GM12878 (cell line): ENCODE measurements around the gene ANO1. TPM values are rescaled to one million over a fixed set of nuclear protein-coding genes. Genes with fewer than 3 reads are reported as not detected.

ENCODE experiments used
- ATAC-seq: fragments of 200-7000 bp; cut with Tn5 transposase; 3 replicates; pipeline ENCODE4 v1.9.1; 2020; ENCODE audit warnings: mild to moderate bottlenecking, moderate library complexity
- BruUV-seq: library from RNA; stranded (reverse); fragments of 400-500 nt; replicated peaks from 2 replicates; lab custom pipeline; 2021; lab: Mats Ljungman, UMichigan
- CTCF ChIA-PET: fragments of 300-600 bp; sonication (Branson Sonifier 250); formaldehyde crosslinking; extraction: SDS; loops from one replicate; lab custom pipeline; 2021; ENCODE audit warnings: inconsistent platforms; lab: Yijun Ruan, JAX
- POLR2A ChIA-PET: fragments of 350-600 bp; formaldehyde crosslinking; extraction: SDS; loops from one replicate; lab custom pipeline; 2021; ENCODE audit warnings: inconsistent platforms; lab: Charles Lee
- RAD21 ChIA-PET: fragments of 300-600 bp; sonication (Branson Sonifier 250); formaldehyde crosslinking; loops from one replicate; lab custom pipeline; 2023; ENCODE audit warnings: antibody characterized with exemption; ENCODE audit not compliant: unreplicated experiment; lab: Charles Lee
- SMC1A ChIA-PET: fragments of 300-600 bp; sonication (Branson Sonifier 250); formaldehyde crosslinking; loops from one replicate; lab custom pipeline; 2023; ENCODE audit not compliant: unreplicated experiment, uncharacterized antibody; lab: Charles Lee
- DNase-seq: peaks from one replicate; pipeline ENCODE4 v3.0.0-alpha.2; 2011; ENCODE audit warnings: low read depth, low spot score
- FAIRE-seq: peaks from 3 replicates; lab custom pipeline; 2011; peaks lifted over from hg19 to GRCh38; lab: Jason Lieb, UNC
- H2AFZ ChIP-seq: 2 replicates; pipeline ENCODE4 v1.6.0; 2011; ENCODE audit warnings: low read depth, low read length, control low read depth; ENCODE audit not compliant: control insufficient read depth
- H3K27ac ChIP-seq: 2 replicates; pipeline ENCODE4 v1.5.1; 2011; ENCODE audit warnings: control low read depth; ENCODE audit not compliant: control insufficient read depth, insufficient read depth
- H3K27me3 ChIP-seq, 2 experiments: replicated peaks in 1 of 2; 2 replicates each; pipeline versions ENCODE4 v1.6.0 to v1.6.1; 2011; ENCODE audit warnings: low read length in 1 of 2; ENCODE audit not compliant: control insufficient read depth in 2 of 2, insufficient read depth in 2 of 2
- H3K36me3 ChIP-seq, 2 experiments: 2 replicates each; pipeline ENCODE4 v1.5.1; 2011; ENCODE audit warnings: low read length in 1 of 2; ENCODE audit not compliant: control insufficient read depth in 2 of 2, insufficient read depth in 2 of 2
- H3K4me1 ChIP-seq: 2 replicates; pipeline ENCODE4 v1.6.1; 2011; ENCODE audit warnings: mild to moderate bottlenecking, low read length, moderate library complexity, mixed read lengths; ENCODE audit not compliant: control insufficient read depth, insufficient read depth
- H3K4me2 ChIP-seq: 2 replicates; pipeline ENCODE4 v1.6.0; 2011; ENCODE audit warnings: control low read depth; ENCODE audit not compliant: control insufficient read depth, insufficient read depth
- H3K4me3 ChIP-seq: fragments of 200-600 bp; sonication (generic); 2 replicates; pipeline ENCODE4 v1.5.1; 2016
- H3K79me2 ChIP-seq: 2 replicates; pipeline ENCODE4 v1.6.0; 2011; ENCODE audit warnings: low read length; ENCODE audit not compliant: control insufficient read depth, insufficient read depth
- H3K9ac ChIP-seq: 2 replicates; pipeline ENCODE4 v1.8.0; 2011; ENCODE audit warnings: low read length, control low read depth, mixed read lengths; ENCODE audit not compliant: control insufficient read depth, insufficient read depth
- H3K9me3 ChIP-seq: replicated peaks from 3 replicates; pipeline ENCODE4 v1.5.1; 2011; ENCODE audit warnings: mild to moderate bottlenecking, low read length; ENCODE audit not compliant: control insufficient read depth, insufficient read depth
- H4K20me1 ChIP-seq: 2 replicates; pipeline ENCODE4 v1.6.0; 2011; ENCODE audit not compliant: control insufficient read depth, insufficient read depth
- ASH2L ChIP-seq: fragments of 300-600, 200-600 bp; sonication (generic); IDR thresholded peaks from 2 replicates; pipeline ENCODE4 v1.6.1; 2017; ENCODE audit warnings: low read depth, mild to moderate bottlenecking, borderline replicate concordance
- BCLAF1 ChIP-seq: fragments of 450-650 bp; IDR thresholded peaks from 2 replicates; pipeline ENCODE4 v1.6.1; 2017; ENCODE audit warnings: antibody characterized with exemption, mild to moderate bottlenecking, moderate library complexity
- BRCA1 ChIP-seq: IDR thresholded peaks from 2 replicates; pipeline ENCODE4 v1.6.1; 2011; ENCODE audit warnings: low read depth, low read length, improper control_type of control experiment
- GABPA ChIP-seq: IDR thresholded peaks from 2 replicates; pipeline ENCODE4 v1.6.1; 2014; ENCODE audit warnings: antibody characterized with exemption, low read depth, mild to moderate bottlenecking, inconsistent platforms
- MEF2A ChIP-seq: IDR thresholded peaks from 2 replicates; pipeline ENCODE4 v1.6.1; 2011; ENCODE audit warnings: low read depth, mild to moderate bottlenecking, low read length, moderate library complexity; ENCODE audit not compliant: insufficient read depth
- MYB ChIP-seq: fragments of 150-350 bp; IDR thresholded peaks from 2 replicates; pipeline ENCODE4 v1.6.1; 2014; ENCODE audit warnings: mild to moderate bottlenecking, low read depth, low read length, borderline replicate concordance
- PAX8 ChIP-seq: fragments of 450-650 bp; IDR thresholded peaks from 2 replicates; pipeline ENCODE4 v1.6.1; 2017; ENCODE audit warnings: mild to moderate bottlenecking, moderate library complexity
- RUNX3 ChIP-seq: IDR thresholded peaks from 2 replicates; pipeline ENCODE4 v1.6.1; 2012; ENCODE audit warnings: low read length, inconsistent platforms
- SREBF2 ChIP-seq: IDR thresholded peaks from 2 replicates; pipeline ENCODE4 v1.6.1; 2012; ENCODE audit warnings: mild to moderate bottlenecking, low read length
- STAT3 ChIP-seq: IDR thresholded peaks from 2 replicates; pipeline ENCODE4 v1.6.1; 2011; ENCODE audit warnings: low read depth, low read length, improper control_type of control experiment
- SUPT20H ChIP-seq: IDR thresholded peaks from 2 replicates; pipeline ENCODE4 v1.6.1; 2011; ENCODE audit warnings: low read depth, mild to moderate bottlenecking, low read length, moderate library complexity, borderline replicate concordance; ENCODE audit not compliant: control insufficient read depth
- USF2 ChIP-seq: IDR thresholded peaks from 2 replicates; pipeline ENCODE4 v1.6.1; 2011; ENCODE audit warnings: low read depth, low read length, improper control_type of control experiment, borderline replicate concordance
- ZNF622 ChIP-seq: fragments of 450-650 bp; IDR thresholded peaks from 2 replicates; pipeline ENCODE4 v1.6.1; 2017; ENCODE audit warnings: mild to moderate bottlenecking, inconsistent platforms
- WGBS: methylation state at CpG from one replicate; pipeline ENCODE4 v1.1.6; 2016; ENCODE audit warnings: low lambda C conversion rate; ENCODE audit not compliant: insufficient replicate concordance, insufficient coverage; ENCODE audit errors: missing lambda C conversion rate; 5-methylcytosine and 5-hydroxymethylcytosine counted together
- in situ Hi-C: fragments of 300-500 bp; cut with MboI; formaldehyde crosslinking; loops from 9 replicates; pipeline ENCODE4 v1.14.3; 2018; ENCODE audit warnings: mixed read lengths
- intact Hi-C: fragments of 100-400 bp; cut with micrococcal nuclease; formaldehyde crosslinking; loops from one replicate; pipeline ENCODE4 v1.14.2; 2022; ENCODE audit not compliant: unreplicated experiment
- polyA plus RNA-seq, 11 experiments: library from polyadenylated mRNA; depleted of rRNA in 4 of 11; unstranded in 6 of 11; stranded (reverse) in 5 of 11; fragments of >200 nt; fragmentation: Nextera tagmentation in 4 of 11; fragmentation: Illumina TruSeq in 1 of 11; extraction: Ambion mirVana in 4 of 11; extraction: Trizol in 1 of 11; gene quantifications; 1 replicate in 1 of 11; 2 replicates in 10 of 11; pipeline versions ENCODE4 v1.2.1 to v1.2.3, GENCODE V29; 2011 to 2016; ENCODE audit warnings: inconsistent platforms in 2 of 11, missing spikeins in 2 of 11, low read depth in 1 of 11
- total RNA-seq, 4 experiments: library from RNA; depleted of rRNA in 3 of 4; stranded (reverse); fragments of >200 nt in 3 of 4; fragmentation: Illumina TruSeq in 1 of 4; extraction: Trizol in 1 of 4; gene quantifications; 2 replicates each; pipeline versions ENCODE4 v1.2.1 to v1.2.3, GENCODE V29; 2013 to 2021

The ANO1 gene
- total and polyA plus RNA-seq, 10 of the 15 experiments (the other 5 are each of a cell fraction or from before 2014, with no cell fraction given) = 0.01 to 0.38 (median 0.06) TPM; not detected in 7

GRCh38 chr11:70147668-70148067 is 69.6 kb downstream of the ANO1 start:
- DNase-seq = no peak
- ChIA-PET SMC1A (no interaction called here), POLR2A (no interaction called here), RAD21 (no interaction called here), CTCF (no interaction called here)
- Histone ChIP-seq H3K27ac (no peak overlapping the region), H3K27me3 (peaks cover 1 to 3% of the 10 kb centered on the region in 2 experiments), H3K4me3 (no peak overlapping the region), H3K9ac (no peak overlapping the region), H3K9me3 (no peaks in the 10 kb centered on the region), H3K4me2 (no peak overlapping the region), H3K36me3 (no peaks in the 10 kb centered on the region), H3K4me1 (no peaks in the 10 kb centered on the region), H2AFZ (no peak overlapping the region), H4K20me1 (no peaks in the 10 kb centered on the region), H3K79me2 (no peaks in the 10 kb centered on the region)
- intact Hi-C loops = no loop called here
- TF ChIP-seq MEF2A (no peak), ZNF622 (no peak), SREBF2 (no peak)
- no peak for FAIRE-seq
- no peak for ATAC-seq
- in situ Hi-C loops = no loop called here
- no TSS peak for BruUV-seq
- WGBS = 30% methylated on average over 13 of the region's 13 CpGs

- Histone ChIP-seq H3K4me2 (no peak overlapping the region), H3K27ac (no peak overlapping the region), H3K9ac (no peak overlapping the region), H3K4me1 (no peaks in the 10 kb centered on the region), H2AFZ (no peak overlapping the region), H3K27me3 (no peaks in the 10 kb centered on the region; a peak in 1 of 4 replicates), H3K79me2 (no peaks in the 10 kb centered on the region), H4K20me1 (no peaks in the 10 kb centered on the region), H3K36me3 (no peaks in the 10 kb centered on the region), H3K4me3 (no peak overlapping the region), H3K9me3 (no peaks in the 10 kb centered on the region)
- in situ Hi-C loops (no loop called here), intact Hi-C loops (no loop called here)
- CTCF ChIA-PET = no interaction called here
- no TSS peak for BruUV-seq
- RAD21 ChIA-PET = no interaction called here
- SMC1A ChIA-PET = no interaction called here
- FAIRE-seq (no peak), ATAC-seq (no peak), DNase-seq (no peak)
- POLR2A ChIA-PET = no interaction called here
- 39% methylated on average over 9 of the region's 9 CpGs for WGBS
- TF ChIP-seq BRCA1 (no peak), PAX8 (no peak), MYB (no peak), ASH2L (no peak), SUPT20H (no peak), RUNX3 (no peak), BCLAF1 (no peak), GABPA (no peak), USF2 (no peak), STAT3 (no peak)
Observed at GRCh38 chr11:70151671-70152070, 73.6 kb downstream of the ANO1 start.
